ENCODE measurements around the gene GMEB1. TPM values are rescaled to one million over a fixed set of nuclear protein-coding genes. Genes with fewer than 3 reads are reported as not detected.

Gene GMEB1
- total RNA-seq, 1 donor from 2014 or later = 18.8 TPM

GRCh38 chr1:28759257-28759656 is 90.7 kb downstream of the GMEB1 start:
- Mint-ChIP-seq H3K4me1 (ENCODE audit: low read depth) (peaks cover 4% of the 10 kb centered on the region), H3K27me3 (no peaks in the 10 kb centered on the region), H3K36me3 (ENCODE audit: insufficient read depth) (peaks cover 13% of the 10 kb centered on the region), H3K4me3 (ENCODE audit: low read depth) (no peak overlapping the region), H3K9me3 (ENCODE audit: low read depth) (no peaks in the 10 kb centered on the region), H3K27ac (peak overlapping the region; percentile 78)
- no peak for TF ChIP-seq CTCF (IDR thresholded peaks at IDR 0.05; ENCODE audit: unreplicated experiment)
- DNase-seq (ENCODE audit: low spot score, unreplicated experiment) = no peak

- TF ChIP-seq CTCF (IDR thresholded peaks at IDR 0.05; ENCODE audit: unreplicated experiment) = no peak
- peaks cover 4% of the 10 kb centered on the region for H3K4me1 Mint-ChIP-seq (ENCODE audit: low read depth)
- H3K27me3 Mint-ChIP-seq = no peaks in the 10 kb centered on the region
- peaks cover 22% of the 10 kb centered on the region for H3K36me3 Mint-ChIP-seq (ENCODE audit: insufficient read depth)
- no peak overlapping the region for H3K4me3 Mint-ChIP-seq (ENCODE audit: low read depth)
- peak overlapping the region; percentile 33 for H3K27ac Mint-ChIP-seq
- no peak for DNase-seq (ENCODE audit: low spot score, unreplicated experiment)
- H3K9me3 Mint-ChIP-seq (ENCODE audit: low read depth) = no peaks in the 10 kb centered on the region
These were observed 92.6 kb downstream of the GMEB1 start for GRCh38 chr1:28761189-28761588.

GRCh38 chr1:28766532-28767183 is 98.1 kb downstream of the GMEB1 start:
- peaks cover 19% of the 10 kb centered on the region for H3K36me3 Mint-ChIP-seq (ENCODE audit: insufficient read depth)
- TF ChIP-seq CTCF (IDR thresholded peaks at IDR 0.05; ENCODE audit: unreplicated experiment) = no peak
- H3K27ac Mint-ChIP-seq = no peak overlapping the region
- no peak overlapping the region for H3K4me3 Mint-ChIP-seq (ENCODE audit: low read depth)
- no peaks in the 10 kb centered on the region for H3K9me3 Mint-ChIP-seq (ENCODE audit: low read depth)
- DNase-seq (ENCODE audit: low spot score, unreplicated experiment) = no peak
- H3K4me1 Mint-ChIP-seq (ENCODE audit: low read depth) = no peaks in the 10 kb centered on the region
- H3K27me3 Mint-ChIP-seq = no peaks in the 10 kb centered on the region

Other genes starting within 250 kb of the GMEB1 start
- gene RCC1, start 162.7 kb upstream of the GMEB1 start, total RNA-seq = 58.4 TPM in 2 replicates
- gene TRNAU1AP, start 115.7 kb upstream of the GMEB1 start, total RNA-seq = 38.6 and 39.6 TPM in 2 replicates
- gene RAB42, start 76.5 kb upstream of the GMEB1 start, total RNA-seq = 0.65 and 2.1 TPM in 2 replicates
- 18.2 and 20.1 TPM in 2 replicates for gene TAF12, start 25.7 kb upstream of the GMEB1 start, total RNA-seq
- not detected in 2 replicates for gene RNU11, start 20.2 kb upstream of the GMEB1 start, total RNA-seq
- gene YTHDF2, start 68.2 kb downstream of the GMEB1 start, total RNA-seq = 133 and 135 TPM in 2 replicates
- gene OPRD1, start 143.4 kb downstream of the GMEB1 start, total RNA-seq = 0.67 and 0.71 TPM in 2 replicates
- gene EPB41, start 245.8 kb downstream of the GMEB1 start, total RNA-seq = 96.2 and 102 TPM in 2 replicates